GM12892 (cell line): ENCODE results near the gene CRY1.

ENCODE experiments used
- DNase-seq: peaks from one replicate; pipeline ENCODE4 v3.0.0; 2011; ENCODE audit not compliant: insufficient read length
- FAIRE-seq: peaks from 2 replicates; lab custom pipeline; 2011; peaks lifted over from hg19 to GRCh38; lab: Jason Lieb, UNC
- POLR2A ChIP-seq: IDR thresholded peaks from 2 replicates; pipeline ENCODE4 v1.6.1; 2011; ENCODE audit warnings: low read depth, low read length, control low read depth
- POLR2AphosphoS5 ChIP-seq: IDR thresholded peaks from 2 replicates; pipeline ENCODE4 v1.6.1; 2011; ENCODE audit warnings: low read depth, low read length, control low read depth
- TAF1 ChIP-seq: IDR thresholded peaks from 2 replicates; pipeline ENCODE4 v1.6.1; 2011; ENCODE audit warnings: low read depth, mild to moderate bottlenecking, control low read depth, low read length, borderline replicate concordance

CRY1 gene

GRCh38 chr12:107106241-107107025 is 13.1 kb upstream of the CRY1 start:
- FAIRE-seq (no peak), DNase-seq (no peak)
- TF ChIP-seq POLR2A, result no peak
- no peak for TF ChIP-seq TAF1
- TF ChIP-seq POLR2AphosphoS5, result no peak

DNA sequence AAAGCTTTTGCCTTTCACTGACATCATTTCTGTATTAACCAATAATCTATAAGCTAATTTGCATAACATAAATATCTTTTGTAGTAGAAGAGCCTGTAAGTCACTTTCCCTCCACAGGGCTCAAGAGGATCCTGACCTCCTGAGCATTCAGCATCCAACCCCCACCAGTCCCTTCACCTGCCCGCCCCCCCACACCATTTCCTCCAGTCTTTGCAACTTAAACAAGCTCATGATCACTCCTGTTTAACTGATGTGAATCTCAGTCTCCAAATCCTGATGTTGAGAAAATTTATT is 12.0 kb upstream of the CRY1 start:
- no peak for DNase-seq
- no peak for TF ChIP-seq TAF1
- TF ChIP-seq POLR2A, result no peak
- TF ChIP-seq POLR2AphosphoS5, result no peak
- FAIRE-seq, result no peak

GRCh38 chr12:107103516-107103915 is 10.2 kb upstream of the CRY1 start:
- FAIRE-seq (no peak), DNase-seq (no peak)
- TF ChIP-seq TAF1, result no peak
- no peak for TF ChIP-seq POLR2A
- no peak for TF ChIP-seq POLR2AphosphoS5

- DNase-seq (no peak), FAIRE-seq (no peak)
- TF ChIP-seq POLR2A (no peak), TAF1 (no peak), POLR2AphosphoS5 (no peak)
Observed at GRCh38 chr12:107103097-107103496, 9.7 kb upstream of the CRY1 start.

- FAIRE-seq (no peak), DNase-seq (no peak)
- TF ChIP-seq POLR2A, result no peak
- no peak for TF ChIP-seq TAF1
- no peak for TF ChIP-seq POLR2AphosphoS5
Observed at GRCh38 chr12:107102294-107102693, 8.9 kb upstream of the CRY1 start.

DNA sequence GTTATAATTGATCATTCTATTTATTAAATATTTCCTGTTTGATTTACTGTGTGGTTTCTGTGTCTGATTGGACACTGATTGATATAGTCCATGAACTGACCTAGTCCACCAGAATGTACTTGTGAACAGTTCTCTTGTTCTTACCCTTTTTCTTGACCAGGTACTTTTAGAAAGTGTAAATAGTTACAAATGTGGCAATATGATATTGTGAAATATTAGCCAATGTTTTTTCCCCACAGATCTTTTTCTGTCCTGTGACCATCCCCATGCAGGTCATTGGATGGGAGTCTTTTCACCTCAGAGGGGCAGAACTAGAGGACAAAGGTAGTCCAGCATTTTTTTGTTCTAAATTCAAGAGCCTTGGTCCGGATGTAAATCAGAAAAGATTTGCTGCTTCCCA is 8.3 kb upstream of the CRY1 start:
- no peak for DNase-seq
- FAIRE-seq, result no peak
- no peak for TF ChIP-seq TAF1
- TF ChIP-seq POLR2A, result no peak
- TF ChIP-seq POLR2AphosphoS5, result no peak

GRCh38 chr12:107099917-107100316 is 6.6 kb upstream of the CRY1 start:
- FAIRE-seq, result no peak
- TF ChIP-seq TAF1 (no peak), POLR2AphosphoS5 (no peak), POLR2A (no peak)
- no peak for DNase-seq

DNA sequence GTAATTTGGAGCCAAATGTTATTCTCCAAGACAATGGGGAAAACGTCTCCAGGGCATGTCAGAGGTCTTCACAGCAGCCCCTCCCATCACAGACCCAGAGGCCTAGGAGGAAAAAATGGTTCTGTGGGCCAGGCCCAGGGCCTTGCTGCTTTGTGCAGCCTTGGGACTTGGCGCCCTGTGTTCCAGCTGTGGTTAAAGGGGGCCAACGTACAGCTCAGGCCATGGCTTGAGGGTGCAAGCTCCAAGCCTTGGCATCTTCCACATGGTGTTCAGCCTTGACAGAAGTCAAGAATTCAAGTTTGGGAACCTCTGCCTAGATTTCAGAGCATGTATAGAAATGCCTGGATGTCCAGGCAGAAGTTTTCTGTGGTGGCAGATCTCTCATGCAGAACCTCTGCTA is 3.2 kb upstream of the CRY1 start:
- TF ChIP-seq POLR2AphosphoS5 (no peak), TAF1 (no peak), POLR2A (no peak)

GRCh38 chr12:107094183-107094448 is 767 bp upstream of the CRY1 start:
- FAIRE-seq (no peak), DNase-seq (no peak)
- TF ChIP-seq POLR2AphosphoS5 (no peak), POLR2A (no peak), TAF1 (no peak)

More for the DNA sequence above, 3.2 kb upstream of the CRY1 start:
- FAIRE-seq (no peak), DNase-seq (no peak)

DNA sequence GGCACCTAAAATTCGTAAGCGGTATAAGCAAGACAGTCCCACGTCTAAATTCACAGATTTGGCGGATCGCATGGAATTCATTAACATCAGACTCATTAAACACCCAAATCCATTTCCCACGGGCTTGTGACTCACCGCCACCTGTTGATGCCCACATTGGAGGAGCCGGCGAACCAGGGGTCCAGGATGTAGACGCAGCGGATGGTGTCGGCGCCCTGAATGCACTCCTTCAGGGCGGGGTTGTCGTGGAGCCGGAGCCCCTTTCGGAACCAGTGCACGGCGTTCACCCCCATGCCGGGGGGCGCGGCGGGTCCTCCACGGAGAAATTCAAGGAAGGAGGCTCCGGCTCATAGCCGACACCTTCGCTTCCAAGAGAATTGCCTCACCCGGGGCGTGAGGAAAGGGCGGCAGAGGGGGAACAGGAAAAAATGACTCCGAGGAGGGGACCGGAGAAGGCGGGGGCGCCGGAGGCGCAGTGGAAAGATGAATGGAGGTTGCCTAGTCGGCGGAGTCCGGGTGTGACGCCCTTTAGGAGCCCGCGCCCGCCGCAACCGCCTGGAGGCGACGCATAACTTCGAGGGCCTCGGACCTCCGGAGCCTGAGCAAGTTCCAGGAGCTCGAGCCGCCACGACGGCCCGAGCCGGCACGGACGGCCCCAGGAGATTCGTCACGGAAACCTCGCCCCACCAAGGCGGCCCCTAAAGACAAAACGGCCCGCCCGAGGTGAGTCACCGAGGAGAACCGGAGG is 506 bp downstream of the CRY1 start:
- DNase-seq (no peak), FAIRE-seq (no peak)
- no peak for TF ChIP-seq TAF1
- TF ChIP-seq POLR2A, result no peak
- TF ChIP-seq POLR2AphosphoS5, result no peak

- DNase-seq, result no peak
- FAIRE-seq, result peak; percentile 36
- TF ChIP-seq POLR2A (no peak), TAF1 (no peak), POLR2AphosphoS5 (no peak)
Observed at GRCh38 chr12:107091989-107092641, 1.2 kb downstream of the CRY1 start.

DNA sequence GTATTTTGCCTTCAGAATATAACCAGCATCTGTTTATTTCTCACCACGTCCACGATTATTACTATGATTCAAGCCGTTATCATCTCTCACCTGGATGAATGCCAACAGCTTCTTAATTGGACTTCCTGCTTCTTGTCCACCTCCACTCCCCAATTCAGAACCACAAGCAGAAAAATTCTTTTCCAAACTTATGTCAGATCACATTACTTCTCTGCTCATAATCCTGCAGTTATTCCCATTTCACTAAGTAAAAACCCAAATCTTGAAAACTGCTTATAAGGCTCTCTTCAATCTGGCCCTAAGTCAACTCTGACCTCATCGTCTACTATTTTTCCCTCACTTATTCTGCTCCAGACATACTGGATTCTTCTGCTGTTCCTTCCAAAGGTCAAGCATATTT is 2.0 kb downstream of the CRY1 start:
- no peak for TF ChIP-seq POLR2A
- TF ChIP-seq POLR2AphosphoS5, result no peak
- TF ChIP-seq TAF1, result no peak
- FAIRE-seq, result no peak
- DNase-seq, result no peak
